CD4-positive, alpha-beta T cell (primary cell): ENCODE results near the gene YLPM1. TPM values are rescaled to one million over a fixed set of nuclear protein-coding genes. Genes with fewer than 3 reads are reported as not detected.
A peak's percentile ranks its signal among the peaks of the same experiment; 100 is the strongest.

Experiments
- ATAC-seq: fragments of 200-7000 bp; cut with Tn5 transposase; one replicate; pipeline ENCODE4 v1.10.0; 2022; ENCODE audit warnings: mild to moderate bottlenecking; ENCODE audit not compliant: poor library complexity
- CTCF ChIA-PET: fragments of 350-600 bp; sonication (Branson Sonifier 250); formaldehyde crosslinking; loops from one replicate; lab custom pipeline; 2021; ENCODE audit warnings: antibody characterized with exemption, inconsistent platforms; lab: Charles Lee
- POLR2A ChIA-PET: fragments of 350-600 bp; sonication (Branson Sonifier 250); formaldehyde crosslinking; loops from one replicate; lab custom pipeline; 2021; ENCODE audit warnings: antibody characterized with exemption, inconsistent platforms; lab: Charles Lee
- DNase-seq, 14 experiments: peaks; one replicate each; pipeline ENCODE4 v3.0.0-alpha.2; 2013 to 2020; ENCODE audit warnings: mixed read lengths in 2 of 14
- H3K27ac ChIP-seq, 2 donors: one replicate each; pipeline versions ENCODE4 v1.5.1 to v1.7.0; 2013; ENCODE audit warnings: low read length in 2 of 2, low read depth in 1 of 2, mild to moderate bottlenecking in 1 of 2
- H3K27me3 ChIP-seq, 2 experiments: 1 replicate in 1 of 2; 2 replicates in 1 of 2; pipeline versions ENCODE4 v1.6.1 to v1.7.0; 2013; ENCODE audit warnings: low read length in 2 of 2, control low read depth in 1 of 2, mild to moderate bottlenecking in 1 of 2, moderate library complexity in 1 of 2; ENCODE audit not compliant: insufficient read depth in 2 of 2, control insufficient read depth in 1 of 2
- H3K36me3 ChIP-seq: one replicate; pipeline ENCODE4 v1.6.1; 2013; ENCODE audit warnings: low read length, control low read depth; ENCODE audit not compliant: insufficient read depth
- H3K4me1 ChIP-seq: one replicate; pipeline ENCODE4 v1.6.1; 2013; ENCODE audit warnings: low read length, control low read depth; ENCODE audit not compliant: insufficient read depth
- H3K4me3 ChIP-seq: one replicate; pipeline ENCODE4 v1.5.1; 2013; ENCODE audit warnings: mild to moderate bottlenecking, low read length, moderate library complexity
- H3K9me3 ChIP-seq, 2 experiments: 1 replicate in 1 of 2; 2 replicates in 1 of 2; pipeline versions ENCODE4 v1.6.1 to v1.7.0; 2013; ENCODE audit warnings: low read length in 2 of 2, mild to moderate bottlenecking in 2 of 2, control low read depth in 1 of 2, moderate library complexity in 1 of 2; ENCODE audit not compliant: control insufficient read depth in 1 of 2, insufficient read depth in 1 of 2
- H3K27ac Mint-ChIP-seq: one replicate; pipeline ENCODE4 v1.8.0; 2020; ENCODE audit warnings: mixed read lengths
- H3K27me3 Mint-ChIP-seq: one replicate; pipeline ENCODE4 v1.8.0; 2021; ENCODE audit warnings: mixed read lengths
- H3K36me3 Mint-ChIP-seq: one replicate; pipeline ENCODE4 v1.8.0; 2021; ENCODE audit warnings: low read depth, mixed read lengths
- H3K4me1 Mint-ChIP-seq: one replicate; pipeline ENCODE4 v1.8.0; 2021; ENCODE audit warnings: low read depth, mixed read lengths
- H3K4me3 Mint-ChIP-seq: one replicate; pipeline ENCODE4 v1.8.0; 2020; ENCODE audit warnings: mild to moderate bottlenecking, mixed read lengths
- H3K9me3 Mint-ChIP-seq: one replicate; pipeline ENCODE4 v1.8.0; 2020; ENCODE audit warnings: mixed read lengths
- CTCF ChIP-seq: fragments of 200-600 bp; IDR thresholded peaks from one replicate; pipeline ENCODE4 v1.8.0; 2022; ENCODE audit warnings: antibody characterized with exemption, mild to moderate bottlenecking
- intact Hi-C, 2 experiments: fragments of 100-400 bp; cut with DNase I in 1 of 2; cut with micrococcal nuclease in 1 of 2; formaldehyde crosslinking; loops; one replicate each; pipeline versions ENCODE4 v1.15.1 to v1.9.0; 2023 to 2025; cut with DNase I, micrococcal nuclease
- total RNA-seq, 174 experiments: library from RNA in 2 of 174; stranded (reverse) in 2 of 174; gene quantifications; one replicate each; pipeline ENCODE4 v1.2.3 and lab custom pipeline; 2021 to 2026

The YLPM1 gene
- total RNA-seq, 2 experiments from 2014 or later, result 87.2 to 88.6 TPM

- Mint-ChIP-seq H3K9me3 (no peaks in the 10 kb centered on the region), H3K4me1 (peaks cover 45% of the 10 kb centered on the region), H3K27me3 (no peaks in the 10 kb centered on the region), H3K27ac (peak overlapping the region; percentile 70), H3K4me3 (no peak overlapping the region), H3K36me3 (peaks cover 19% of the 10 kb centered on the region)
- ATAC-seq, result no peak
- Histone ChIP-seq H3K9me3 (no peaks in the 10 kb centered on the region), H3K4me3 (no peak overlapping the region), H3K27me3 (no peaks in the 10 kb centered on the region), H3K4me1 (peaks cover 17% of the 10 kb centered on the region), H3K27ac (no peak overlapping the region), H3K36me3 (no peaks in the 10 kb centered on the region)
- CTCF ChIA-PET, result interaction anchor here (1.0 to 2.3 kb wide), 2 partner anchors 17 to 62 kb away, joined by 3 to 8 read pairs; no protein-coding TSS in a partner anchor
- no peak for TF ChIP-seq CTCF
- intact Hi-C loops, result no loop called here
- POLR2A ChIA-PET, result no interaction called here
- no peak for DNase-seq
Measured at GRCh38 chr14:74843653-74844052, 80.5 kb downstream of the YLPM1 start.

- Histone ChIP-seq H3K27me3 (no peaks in the 10 kb centered on the region), H3K36me3 (no peaks in the 10 kb centered on the region), H3K27ac (no peak overlapping the region), H3K4me3 (no peak overlapping the region), H3K9me3 (no peaks in the 10 kb centered on the region), H3K4me1 (peaks cover 5% of the 10 kb centered on the region)
- Mint-ChIP-seq H3K27ac (no peak overlapping the region), H3K27me3 (no peaks in the 10 kb centered on the region), H3K9me3 (no peaks in the 10 kb centered on the region), H3K4me3 (no peak overlapping the region), H3K36me3 (peaks cover 8% of the 10 kb centered on the region), H3K4me1 (peaks cover 29% of the 10 kb centered on the region)
- intact Hi-C loops, result no loop called here
- CTCF ChIA-PET, result interaction anchor here (1.3 to 1.7 kb wide), 2 partner anchors 15 to 234 kb away, joined by 3 to 7 read pairs; partner anchors contain the start of gene LTBP2
- no peak for ATAC-seq
- no peak for TF ChIP-seq CTCF
- POLR2A ChIA-PET, result no interaction called here
- no peak for DNase-seq
Measured at GRCh38 chr14:74846168-74846567, 83.1 kb downstream of the YLPM1 start.

- peaks cover 20% of the 10 kb centered on the region for H3K4me1 Mint-ChIP-seq
- DNase-seq (no peak), ATAC-seq (no peak)
- H3K9me3 ChIP-seq, result no peaks in the 10 kb centered on the region
- no peaks in the 10 kb centered on the region for H3K27me3 ChIP-seq
- no peaks in the 10 kb centered on the region for H3K36me3 ChIP-seq
- intact Hi-C loops, result no loop called here
- H3K9me3 Mint-ChIP-seq, result no peaks in the 10 kb centered on the region
- H3K4me3 ChIP-seq, result no peak overlapping the region
- no peak overlapping the region for H3K4me3 Mint-ChIP-seq
- H3K27ac ChIP-seq, result no peak overlapping the region
- no peaks in the 10 kb centered on the region for H3K36me3 Mint-ChIP-seq
- POLR2A ChIA-PET, result no interaction called here
- no peak overlapping the region for H3K27ac Mint-ChIP-seq
- CTCF ChIA-PET, result interaction anchor here (1.0 to 1.7 kb wide), 2 partner anchors 14 to 59 kb away, joined by 3 to 7 read pairs; no protein-coding TSS in a partner anchor
- TF ChIP-seq CTCF, result no peak
- no peaks in the 10 kb centered on the region for H3K27me3 Mint-ChIP-seq
- no peaks in the 10 kb centered on the region for H3K4me1 ChIP-seq
Measured at GRCh38 chr14:74846968-74847665, 84.0 kb downstream of the YLPM1 start.
